Ectodermal cell (in vitro differentiated cells): ENCODE measurements around the gene IQGAP2.

ENCODE experiments used
- H3K27ac ChIP-seq: 2 replicates; pipeline ENCODE4 v1.7.0; 2013; ENCODE audit warnings: mild to moderate bottlenecking, low read depth, low read length; ENCODE audit not compliant: insufficient read depth, poor library complexity, severe bottlenecking
- H3K27me3 ChIP-seq: 2 replicates; pipeline ENCODE4 v1.7.0; 2013; ENCODE audit warnings: mild to moderate bottlenecking, low read length; ENCODE audit not compliant: insufficient read depth, control insufficient read depth, poor library complexity, severe bottlenecking
- H3K36me3 ChIP-seq: one replicate; pipeline ENCODE4 v1.7.0; 2013; ENCODE audit warnings: low read length; ENCODE audit not compliant: control insufficient read depth, insufficient read depth
- H3K4me1 ChIP-seq: one replicate; pipeline ENCODE4 v1.7.0; 2013; ENCODE audit warnings: low read length; ENCODE audit not compliant: control insufficient read depth, insufficient read depth
- H3K4me3 ChIP-seq: 2 replicates; pipeline ENCODE4 v1.7.0; 2013; ENCODE audit warnings: low read depth, low read length, control low read depth; ENCODE audit not compliant: insufficient read depth
- H3K9me3 ChIP-seq: 2 replicates; pipeline ENCODE4 v1.7.0; 2013; ENCODE audit warnings: mild to moderate bottlenecking, low read length, moderate library complexity; ENCODE audit not compliant: control insufficient read depth
- WGBS, 2 experiments: methylation state at CpG; one replicate each; pipeline ENCODE4 v1.1.7; 2013; ENCODE audit warnings: missing lambda C conversion rate in 2 of 2; 5-methylcytosine and 5-hydroxymethylcytosine counted together

Gene IQGAP2

GRCh38 chr5:76582230-76583162 is 179.4 kb downstream of the IQGAP2 start:
- H3K9me3 ChIP-seq, result no peaks in the 10 kb centered on the region
- H3K27me3 ChIP-seq, result no peaks in the 10 kb centered on the region
- H3K27ac ChIP-seq, result no peak overlapping the region
- WGBS, 2 experiments, result 85 to 87% methylated on average over 5 of the region's 6 CpGs
- no peaks in the 10 kb centered on the region for H3K36me3 ChIP-seq
- H3K4me1 ChIP-seq, result no peaks in the 10 kb centered on the region
- H3K4me3 ChIP-seq, result no peak overlapping the region

GRCh38 chr5:76583163-76584047 is 180.3 kb downstream of the IQGAP2 start:
- 79 to 83% methylated on average over 6 to 7 of the region's 7 CpGs for WGBS, 2 experiments
- Histone ChIP-seq H3K36me3 (no peaks in the 10 kb centered on the region), H3K27ac (no peak overlapping the region), H3K9me3 (no peaks in the 10 kb centered on the region), H3K27me3 (no peaks in the 10 kb centered on the region), H3K4me1 (no peaks in the 10 kb centered on the region), H3K4me3 (no peak overlapping the region)

DNA sequence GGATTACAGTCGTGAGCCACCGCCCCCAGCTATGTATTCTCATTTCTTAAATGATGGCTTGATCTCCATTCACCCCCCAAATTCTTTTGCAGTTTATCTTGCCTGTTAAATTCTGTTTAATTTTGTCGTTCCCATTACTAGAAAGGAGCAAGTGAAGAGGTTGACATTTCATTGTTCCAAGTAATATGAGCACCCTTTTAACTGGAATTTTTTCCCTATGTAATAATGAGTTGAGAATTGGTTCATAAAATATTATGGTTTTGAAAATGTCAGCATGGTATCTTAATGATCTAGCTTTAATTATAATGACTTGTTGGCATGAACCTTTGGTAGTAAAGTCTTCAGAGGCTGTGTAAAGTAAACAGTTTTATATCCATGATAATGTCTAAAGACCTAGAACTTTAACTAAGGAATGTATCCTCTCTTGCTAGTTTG is 182.7 kb downstream of the IQGAP2 start:
- WGBS, 2 experiments, result 96 to 99% methylated on average over 3 of the region's 3 CpGs

DNA sequence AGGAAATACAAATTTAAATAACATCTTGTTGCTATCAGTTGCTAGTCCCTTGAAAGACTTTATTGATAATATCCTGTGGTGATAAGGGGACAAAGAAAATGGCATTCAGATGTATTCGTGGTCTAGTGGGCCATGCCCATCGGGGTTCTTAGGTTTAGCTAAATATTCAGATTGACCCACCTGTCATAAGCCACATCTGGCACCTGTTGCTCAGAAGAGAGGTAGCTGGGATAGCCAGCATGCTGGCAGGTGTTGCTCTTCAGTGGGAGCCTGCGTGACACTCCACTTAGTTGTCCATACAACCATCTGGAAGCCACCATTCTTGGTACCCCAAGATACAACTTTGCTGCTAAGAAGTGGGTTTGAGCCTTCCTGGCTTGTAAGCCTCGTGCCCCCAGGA is 183.4 kb downstream of the IQGAP2 start:
- Histone ChIP-seq H3K27me3 (no peaks in the 10 kb centered on the region), H3K4me3 (no peak overlapping the region), H3K36me3 (no peaks in the 10 kb centered on the region), H3K27ac (no peak overlapping the region), H3K9me3 (no peaks in the 10 kb centered on the region), H3K4me1 (no peaks in the 10 kb centered on the region)
- WGBS, 2 experiments, result 88 to 94% methylated on average over 4 of the region's 4 CpGs

More for the DNA sequence above, 182.7 kb downstream of the IQGAP2 start:
- no peaks in the 10 kb centered on the region for H3K27me3 ChIP-seq
- no peaks in the 10 kb centered on the region for H3K4me1 ChIP-seq
- no peaks in the 10 kb centered on the region for H3K36me3 ChIP-seq
- H3K9me3 ChIP-seq, result no peaks in the 10 kb centered on the region
- no peak overlapping the region for H3K4me3 ChIP-seq
- H3K27ac ChIP-seq, result no peak overlapping the region

DNA sequence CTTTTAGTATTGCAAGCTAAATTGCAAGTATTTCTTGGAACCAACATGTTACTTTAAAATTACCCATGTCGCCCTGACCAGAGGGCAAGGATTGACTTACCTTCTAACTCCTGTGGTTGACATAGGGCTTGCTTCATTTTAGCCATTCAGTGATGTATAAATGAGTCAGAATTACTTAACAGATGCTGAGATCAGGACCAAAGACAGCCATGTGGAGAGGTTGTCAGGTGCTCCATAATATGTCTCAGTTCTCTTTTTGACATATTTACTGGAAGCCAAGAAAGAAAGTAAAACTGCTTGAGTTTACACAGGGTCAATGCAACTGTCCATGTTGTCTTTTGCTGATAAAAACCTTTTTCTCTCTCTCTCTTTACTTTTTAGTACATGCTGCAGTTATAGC is 186.9 kb downstream of the IQGAP2 start:
- Histone ChIP-seq H3K9me3 (no peaks in the 10 kb centered on the region), H3K36me3 (no peaks in the 10 kb centered on the region), H3K4me3 (no peak overlapping the region), H3K27me3 (no peaks in the 10 kb centered on the region), H3K4me1 (no peaks in the 10 kb centered on the region), H3K27ac (no peak overlapping the region)
- 97 to 100% methylated on average over 1 of the region's 1 CpG for WGBS, 2 experiments

DNA sequence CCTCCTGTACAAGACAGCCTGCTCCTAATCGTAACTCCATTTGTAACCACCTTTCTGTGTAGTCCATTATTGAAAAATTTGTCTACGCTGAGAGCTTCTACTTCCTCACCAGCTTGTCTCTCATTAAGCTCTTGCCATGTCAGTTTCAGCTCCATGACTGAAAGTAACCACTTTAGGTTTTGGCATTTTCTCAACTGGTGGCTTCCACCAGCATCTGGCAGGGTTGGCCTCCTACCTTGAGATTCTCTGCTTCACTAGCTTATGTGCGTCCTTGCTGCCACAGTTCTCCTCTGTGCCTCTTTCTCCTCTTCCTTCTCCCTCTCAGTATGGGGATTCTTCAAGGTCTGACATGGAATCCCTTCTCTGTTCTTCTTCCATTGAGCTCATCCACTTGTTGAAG is 188.3 kb downstream of the IQGAP2 start:
- H3K27me3 ChIP-seq, result no peaks in the 10 kb centered on the region
- no peaks in the 10 kb centered on the region for H3K4me1 ChIP-seq
- H3K36me3 ChIP-seq, result no peaks in the 10 kb centered on the region
- 94 to 98% methylated on average over 3 of the region's 3 CpGs for WGBS, 2 experiments
- no peak overlapping the region for H3K4me3 ChIP-seq
- no peaks in the 10 kb centered on the region for H3K9me3 ChIP-seq
- no peak overlapping the region for H3K27ac ChIP-seq

GRCh38 chr5:76592692-76593091 is 189.6 kb downstream of the IQGAP2 start:
- H3K4me1 ChIP-seq, result no peaks in the 10 kb centered on the region
- H3K27ac ChIP-seq, result no peak overlapping the region
- no peak overlapping the region for H3K4me3 ChIP-seq
- H3K9me3 ChIP-seq, result no peaks in the 10 kb centered on the region
- 20 to 98% methylated on average over 1 to 3 of the region's 3 CpGs for WGBS, 2 experiments
- H3K36me3 ChIP-seq, result no peaks in the 10 kb centered on the region
- no peaks in the 10 kb centered on the region for H3K27me3 ChIP-seq

- Histone ChIP-seq H3K9me3 (no peaks in the 10 kb centered on the region), H3K27ac (no peak overlapping the region), H3K36me3 (no peaks in the 10 kb centered on the region), H3K4me3 (no peak overlapping the region), H3K27me3 (no peaks in the 10 kb centered on the region), H3K4me1 (no peaks in the 10 kb centered on the region)
- WGBS, 2 experiments, result 93 to 97% methylated on average over 2 to 4 of the region's 4 CpGs
Observed at GRCh38 chr5:76594107-76594506, 191.0 kb downstream of the IQGAP2 start.

- Histone ChIP-seq H3K27me3 (no peaks in the 10 kb centered on the region), H3K4me1 (no peaks in the 10 kb centered on the region), H3K9me3 (no peaks in the 10 kb centered on the region), H3K27ac (no peak overlapping the region), H3K4me3 (no peak overlapping the region), H3K36me3 (no peaks in the 10 kb centered on the region)
- 93 to 98% methylated on average over 3 of the region's 3 CpGs for WGBS, 2 experiments
Observed at GRCh38 chr5:76595755-76596481, 192.8 kb downstream of the IQGAP2 start.
